CMK (cell line): ENCODE data around the gene THAP2.
"Not testable (repeated sequence)": the region's sequence is repeated elsewhere in the genome, so short reads cannot be mapped to it uniquely, and the experiment has no call there.

Source experiments
- DNase-seq: peaks from one replicate; pipeline ENCODE4 v3.0.0-alpha.2; 2010; ENCODE audit warnings: low read depth

The THAP2 gene

GRCh38 chr12:71662849-71663560 is 1.1 kb upstream of the THAP2 start:
- DNase-seq, result no peak

- no peak for DNase-seq
These were observed 449 bp downstream of the THAP2 start for GRCh38 chr12:71664411-71665089.

GRCh38 chr12:71665090-71665463 is 976 bp downstream of the THAP2 start:
- no peak for DNase-seq

- no peak for DNase-seq
These were observed 2.2 kb downstream of the THAP2 start for GRCh38 chr12:71666259-71666658.

- no peak for DNase-seq
These were observed 7.2 kb downstream of the THAP2 start for GRCh38 chr12:71671311-71671710.

DNA sequence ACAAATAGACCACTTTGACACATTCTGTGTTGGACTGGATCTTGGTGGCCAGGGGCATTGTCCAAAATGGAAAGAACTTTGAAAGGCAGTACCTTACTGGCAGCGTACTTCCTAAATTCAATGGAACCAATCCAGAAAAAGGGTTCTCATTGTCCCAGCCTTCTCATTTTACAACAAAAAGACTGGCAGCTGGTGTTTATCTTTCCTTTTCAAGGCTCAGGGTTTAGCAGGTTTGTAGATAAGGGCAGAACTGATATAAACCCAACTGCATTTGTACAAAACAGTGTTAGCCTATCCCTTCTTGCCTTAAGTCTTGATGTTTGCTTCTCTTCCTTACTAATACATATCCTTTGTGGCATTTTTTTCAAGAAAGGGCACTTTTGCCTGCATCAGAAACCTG is 7.7 kb downstream of the THAP2 start:
- no peak for DNase-seq

- no peak for DNase-seq
These were observed 18.4 kb downstream of the THAP2 start for GRCh38 chr12:71682466-71682865.

DNA sequence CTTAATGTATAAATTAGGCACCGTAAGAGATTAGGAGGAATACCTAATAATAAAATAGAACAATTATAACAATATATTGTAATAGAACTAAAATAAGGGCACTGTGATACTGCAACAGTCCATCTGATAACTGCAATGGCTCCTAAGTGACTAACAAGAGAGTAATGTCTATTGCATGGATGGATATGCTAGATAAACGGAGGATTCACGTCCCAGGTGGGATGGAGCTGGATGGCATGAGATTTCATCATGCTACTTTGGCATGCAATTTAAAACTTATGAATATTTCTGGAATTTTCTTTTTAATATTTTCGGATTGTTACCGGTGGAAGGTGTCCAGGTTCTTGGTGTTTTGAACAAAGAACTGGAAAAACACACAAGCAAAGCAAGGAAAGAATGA is 19.5 kb downstream of the THAP2 start:
- DNase-seq, result no peak

DNA sequence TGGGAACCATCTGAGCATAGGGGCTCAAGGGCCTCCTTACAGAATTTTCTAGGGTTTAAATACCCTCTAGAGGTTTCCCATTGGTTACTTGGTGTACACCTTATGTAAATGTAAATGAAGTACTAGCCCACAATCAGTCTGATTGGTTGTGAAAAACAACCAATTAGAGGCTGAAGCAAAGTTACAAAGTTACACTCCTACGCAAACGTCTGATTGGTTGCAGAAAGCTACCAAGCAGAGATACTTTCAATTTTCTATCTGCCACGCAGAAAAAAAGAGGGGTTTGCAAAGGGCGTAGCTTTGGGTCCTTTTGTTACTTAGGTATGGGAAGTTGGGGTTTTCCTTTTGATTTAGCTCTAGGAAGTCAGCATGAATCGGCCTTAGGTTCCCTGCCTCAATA is 20.0 kb downstream of the THAP2 start:
- no peak for DNase-seq

GRCh38 chr12:71685312-71685906 is 21.3 kb downstream of the THAP2 start:
- DNase-seq, result no peak

GRCh38 chr12:71685914-71686657 is 22.0 kb downstream of the THAP2 start, which contains the start of gene TMEM19:
TSS of gene TMEM19 (plus strand) at chr12:71686082. CDS start at chr12:71686681, 599 bp downstream.
- DNase-seq, result peak; percentile 56

- DNase-seq, result no peak
These were observed 22.5 kb downstream of the THAP2 start for GRCh38 chr12:71686658-71687025.

GRCh38 chr12:71687172-71687571 is 23.1 kb downstream of the THAP2 start:
- not testable (repeated sequence) for DNase-seq

GRCh38 chr12:71688961-71689570 is 25.0 kb downstream of the THAP2 start:
- DNase-seq, result no peak

- no peak for DNase-seq
These were observed 27.5 kb downstream of the THAP2 start for GRCh38 chr12:71691504-71692129.

- no peak for DNase-seq
These were observed 29.0 kb downstream of the THAP2 start for GRCh38 chr12:71693126-71693525.

GRCh38 chr12:71693651-71694050 is 29.6 kb downstream of the THAP2 start:
- not testable (repeated sequence) for DNase-seq

DNA sequence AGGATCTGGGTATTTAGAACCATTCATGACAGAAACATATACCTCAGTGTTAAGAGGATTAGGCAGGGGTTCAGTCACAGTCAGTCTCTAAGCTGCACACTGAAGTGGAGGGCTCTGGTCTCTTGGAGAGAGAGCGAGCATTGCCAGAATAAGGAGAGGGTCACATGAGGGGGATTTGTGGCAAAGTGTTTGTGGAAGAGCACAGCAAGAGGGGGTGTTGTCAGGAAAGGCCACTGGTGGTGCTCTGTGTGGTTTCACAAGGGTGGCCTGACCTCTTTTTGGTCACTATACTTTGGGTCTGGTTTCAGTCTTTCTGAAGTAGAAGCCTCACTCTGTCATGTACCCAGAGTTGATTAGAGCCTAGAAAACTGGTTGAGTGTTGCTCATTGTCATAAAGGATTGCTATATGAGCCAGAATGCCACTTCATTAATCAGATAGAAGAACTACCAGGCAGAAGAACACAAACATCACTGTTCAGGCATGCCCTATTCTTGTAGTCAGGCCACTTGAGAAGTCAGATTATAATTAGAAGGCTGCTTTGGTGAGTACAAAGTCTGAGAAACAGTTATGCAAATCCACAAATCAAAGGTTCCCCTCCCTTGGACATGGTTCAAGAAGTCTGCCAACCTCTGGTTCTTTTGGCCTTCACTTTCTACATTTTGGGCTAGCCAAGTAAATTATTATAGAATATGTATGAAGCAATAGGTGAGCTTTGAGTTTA is 30.2 kb downstream of the THAP2 start:
- no peak for DNase-seq

- DNase-seq, result no peak
These were observed 31.7 kb downstream of the THAP2 start for GRCh38 chr12:71695782-71696181.

- DNase-seq, result not testable (repeated sequence)
These were observed 38.1 kb downstream of the THAP2 start for GRCh38 chr12:71702181-71702580.

- no peak for DNase-seq
These were observed 38.5 kb downstream of the THAP2 start for GRCh38 chr12:71702590-71702989.
